Epithelial cell of proximal tubule (primary cell): ENCODE data around the gene RIC3. TPM values are rescaled to one million over a fixed set of nuclear protein-coding genes. Genes with fewer than 3 reads are reported as not detected.

Experiments used
- DNase-seq: peaks from one replicate; pipeline ENCODE4 v3.0.0-alpha.2; 2011; ENCODE audit warnings: low read depth
- H3K4me3 ChIP-seq: 2 replicates; pipeline ENCODE4 v1.5.1; 2011; ENCODE audit warnings: low read depth, mild to moderate bottlenecking, low read length
- CTCF ChIP-seq: conservative IDR thresholded peaks from 2 replicates; pipeline ENCODE4 v1.5.1; 2012; ENCODE audit warnings: low read depth, mild to moderate bottlenecking, low read length
- total RNA-seq: library from RNA; depleted of rRNA; stranded (reverse); fragments of >200 nt; gene quantifications from 2 replicates; pipeline ENCODE4 v1.2.3, GENCODE V29; 2015

RIC3 gene
- total RNA-seq, 1 donor from 2014 or later: 0.92 TPM

GRCh38 chr11:8066911-8067455 lies 101.8 kb downstream of the RIC3 start:
- no peak for TF ChIP-seq CTCF
- DNase-seq: no peak
- H3K4me3 ChIP-seq: no peak overlapping the region

- no peak overlapping the region for H3K4me3 ChIP-seq
- no peak for DNase-seq
- no peak for TF ChIP-seq CTCF
These were observed 102.6 kb downstream of the RIC3 start for GRCh38 chr11:8066036-8066910.

- H3K4me3 ChIP-seq: no peak overlapping the region
- no peak for TF ChIP-seq CTCF
- no peak for DNase-seq
These were observed 103.8 kb downstream of the RIC3 start for GRCh38 chr11:8065031-8065430.

GRCh38 chr11:8063324-8063723 lies 105.5 kb downstream of the RIC3 start:
- TF ChIP-seq CTCF: no peak
- H3K4me3 ChIP-seq: no peak overlapping the region
- no peak for DNase-seq

- H3K4me3 ChIP-seq: no peak overlapping the region
- no peak for DNase-seq
- TF ChIP-seq CTCF: no peak
These were observed 106.0 kb downstream of the RIC3 start for GRCh38 chr11:8062781-8063257.

- DNase-seq: no peak
- no peak overlapping the region for H3K4me3 ChIP-seq
- TF ChIP-seq CTCF: no peak
These were observed 107.0 kb downstream of the RIC3 start for GRCh38 chr11:8061555-8062428.
